Stimulated activated CD8-positive, alpha-beta memory T cell treated with anti-CD3 and anti-CD28 coated beads, Interleukin-4, amount 100 ng/mL, for 48 hours (primary cell): ENCODE data around the gene LARGE1.

Source experiments
- DNase-seq: peaks from one replicate; pipeline ENCODE4 v3.0.0-alpha.2; 2020

LARGE1 gene

DNA sequence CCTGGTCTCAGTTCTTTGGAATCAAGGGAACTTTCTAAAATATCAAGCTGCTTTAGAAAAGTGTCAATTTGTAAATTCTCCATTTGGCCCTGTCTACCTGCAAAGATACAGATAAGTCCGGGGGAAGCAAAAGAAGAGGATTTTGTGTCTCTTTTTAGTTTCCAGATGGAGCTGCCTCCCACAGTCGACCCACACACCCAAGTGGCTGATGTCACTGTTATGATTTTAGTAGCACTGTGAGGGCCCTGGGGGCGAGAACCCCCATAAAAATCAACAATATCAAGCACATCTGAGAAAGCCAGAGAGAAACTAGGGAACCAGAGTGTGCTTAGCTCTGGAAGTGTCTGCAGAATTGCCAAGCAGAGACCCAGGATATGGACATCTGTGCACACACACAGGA is 212.7 kb downstream of the LARGE1 start:
- DNase-seq, result no peak

DNA sequence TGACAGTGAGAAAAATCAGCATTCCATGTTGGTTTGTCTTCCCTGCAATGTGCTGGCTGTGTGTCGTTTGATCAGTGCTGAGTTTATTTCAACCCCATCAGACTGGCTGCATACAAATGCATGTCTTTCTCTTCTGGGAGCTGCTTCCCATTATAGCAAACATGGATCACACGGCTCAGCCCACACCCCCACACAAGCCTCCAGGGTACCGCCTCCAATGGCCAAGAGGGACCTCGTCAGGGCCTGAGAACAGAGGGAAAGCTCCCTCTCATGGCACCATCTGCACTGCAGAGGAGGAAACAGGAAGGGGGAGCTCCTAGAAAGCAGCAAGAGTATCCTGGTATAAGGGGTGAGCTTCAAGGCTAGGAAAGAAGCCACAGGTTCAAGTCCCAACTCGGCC is 214.2 kb downstream of the LARGE1 start:
- no peak for DNase-seq

DNA sequence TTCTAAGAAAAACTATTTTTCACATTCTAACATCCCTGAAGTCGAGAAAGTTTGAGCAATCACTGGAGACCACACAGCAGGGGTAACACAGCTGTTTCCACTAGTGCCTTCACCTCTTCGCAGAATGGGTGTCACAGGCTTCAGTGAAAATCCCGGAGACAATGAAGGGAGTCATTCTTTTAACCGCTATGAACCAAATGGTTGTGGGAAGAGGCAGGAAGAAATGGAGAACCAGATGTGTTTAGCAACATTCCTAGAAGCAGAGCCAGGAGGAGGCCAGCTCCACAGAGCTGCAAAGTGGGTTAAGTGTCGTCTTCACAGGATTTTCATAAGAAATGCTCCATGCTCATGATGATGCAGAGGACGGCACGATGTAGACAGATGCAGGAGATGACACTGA is 221.1 kb downstream of the LARGE1 start:
- no peak for DNase-seq

DNA sequence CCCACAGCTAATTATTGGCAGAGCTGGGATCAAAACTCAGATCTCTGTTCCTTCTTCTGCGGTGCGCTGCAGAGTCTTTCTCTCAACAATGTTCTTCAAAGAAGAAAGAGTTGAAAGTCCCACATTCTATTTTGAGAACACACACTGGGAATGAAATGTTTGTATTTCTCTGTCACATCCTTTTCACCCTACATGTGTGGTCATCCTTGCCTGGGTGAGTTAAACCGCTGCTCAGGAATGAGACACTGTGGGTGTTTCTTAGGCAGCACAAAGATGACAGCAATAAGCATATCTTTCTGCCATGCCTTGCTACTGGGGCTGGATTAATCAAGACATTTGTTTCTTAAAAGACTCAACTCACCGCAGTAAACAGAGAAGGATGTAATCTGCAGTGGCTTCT is 222.6 kb downstream of the LARGE1 start:
- DNase-seq, result no peak

DNA sequence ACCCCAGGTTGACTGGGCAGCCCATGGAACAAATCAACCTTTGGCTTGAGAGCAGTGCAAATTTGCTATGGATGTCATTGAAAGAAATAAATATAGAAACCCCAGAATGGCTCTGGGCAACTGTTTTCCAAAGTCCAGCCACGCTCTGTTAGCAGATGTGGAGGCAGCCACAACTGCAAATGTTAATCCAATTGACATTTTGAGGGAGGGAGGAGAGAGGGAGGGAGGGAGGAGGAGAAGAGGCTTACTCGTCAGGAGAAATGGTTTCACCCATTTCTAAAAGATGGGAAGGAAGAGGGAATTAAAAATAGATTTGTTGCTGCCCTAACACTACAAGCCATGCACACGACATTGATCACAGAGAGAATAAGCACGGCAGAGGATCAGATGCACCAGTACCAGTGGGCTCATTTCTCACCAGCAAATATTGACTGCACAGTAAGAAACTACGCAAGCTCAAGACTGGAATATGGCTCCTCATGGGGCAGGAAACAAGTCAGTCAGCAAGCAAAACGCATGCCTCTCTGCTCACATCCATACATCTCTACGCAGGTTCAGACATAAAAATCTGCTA is 229.1 kb downstream of the LARGE1 start:
- no peak for DNase-seq

DNA sequence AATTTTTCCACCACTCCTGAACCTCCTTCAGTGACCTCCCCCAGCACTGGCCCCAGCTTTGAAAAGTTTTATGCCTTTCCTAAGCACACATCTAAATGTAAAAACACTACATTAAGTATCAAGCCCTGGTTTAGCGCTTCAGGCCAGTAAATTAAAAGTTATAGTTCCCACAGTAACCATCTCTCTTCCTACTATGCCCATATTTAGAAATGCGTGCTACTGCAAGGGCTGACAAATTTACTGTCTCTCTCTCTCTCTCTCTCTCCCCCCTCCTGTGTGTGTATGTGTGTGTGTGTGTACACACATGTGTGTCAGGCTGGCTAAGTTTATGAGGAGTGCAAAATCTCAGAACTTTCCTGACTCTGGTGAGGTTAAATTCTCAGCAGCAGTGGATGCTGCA is 231.4 kb downstream of the LARGE1 start:
- no peak for DNase-seq

DNA sequence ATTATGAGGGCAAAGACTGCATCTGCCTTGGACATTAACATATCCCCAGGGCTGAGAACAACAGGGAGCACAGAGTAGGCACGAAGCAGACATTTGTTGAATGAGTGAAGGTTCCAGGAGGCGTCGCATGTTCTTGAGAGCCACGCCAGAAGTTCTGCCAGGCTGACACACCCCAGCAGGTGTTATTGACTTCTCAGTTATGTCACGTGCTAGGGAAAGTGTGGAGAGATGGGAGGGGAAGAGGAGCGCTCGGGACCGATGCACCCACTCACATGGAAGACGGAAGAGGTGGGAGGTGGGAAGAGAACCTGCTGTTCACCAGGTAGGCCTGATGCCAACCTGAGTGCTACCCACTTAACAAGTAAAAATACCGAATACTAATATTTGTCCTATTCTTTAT is 232.8 kb downstream of the LARGE1 start:
- DNase-seq, result no peak

DNA sequence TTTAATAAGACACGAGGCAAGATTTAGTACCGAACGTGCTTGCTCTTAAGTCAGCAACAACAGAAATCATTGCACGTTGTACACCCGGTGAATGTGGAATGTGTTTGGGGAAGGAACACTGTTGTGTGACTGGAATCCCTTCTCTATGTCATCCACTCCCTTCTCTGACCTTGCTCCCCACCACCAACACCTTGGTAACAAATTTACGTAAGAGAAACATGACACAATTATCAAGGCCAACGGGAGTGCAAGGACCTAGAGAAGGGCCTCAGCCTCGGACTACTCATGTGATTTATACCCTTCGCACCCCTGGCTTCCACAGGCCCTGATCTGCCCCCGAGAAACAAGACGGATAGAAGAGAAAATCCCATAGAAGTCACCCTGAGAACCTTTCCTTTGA is 236.2 kb downstream of the LARGE1 start:
- no peak for DNase-seq

DNA sequence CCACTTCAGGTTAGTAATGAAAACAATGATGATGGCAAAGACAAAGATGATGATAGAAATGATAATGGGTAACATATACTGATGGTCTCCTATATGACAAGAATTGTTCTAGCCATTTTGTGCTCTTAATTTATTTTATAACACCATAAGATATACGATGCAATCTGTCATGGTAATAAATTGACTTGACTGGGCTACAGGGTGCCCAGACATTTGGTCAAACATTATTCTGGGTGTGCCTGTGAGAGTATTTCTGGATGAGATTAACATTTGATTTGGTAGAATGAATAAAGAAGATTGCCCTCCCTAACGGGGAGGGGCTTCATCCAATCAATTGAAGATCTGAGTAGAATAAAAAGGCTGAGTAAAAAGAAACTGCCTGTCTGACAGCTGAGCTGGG is 237.3 kb downstream of the LARGE1 start:
- no peak for DNase-seq

DNA sequence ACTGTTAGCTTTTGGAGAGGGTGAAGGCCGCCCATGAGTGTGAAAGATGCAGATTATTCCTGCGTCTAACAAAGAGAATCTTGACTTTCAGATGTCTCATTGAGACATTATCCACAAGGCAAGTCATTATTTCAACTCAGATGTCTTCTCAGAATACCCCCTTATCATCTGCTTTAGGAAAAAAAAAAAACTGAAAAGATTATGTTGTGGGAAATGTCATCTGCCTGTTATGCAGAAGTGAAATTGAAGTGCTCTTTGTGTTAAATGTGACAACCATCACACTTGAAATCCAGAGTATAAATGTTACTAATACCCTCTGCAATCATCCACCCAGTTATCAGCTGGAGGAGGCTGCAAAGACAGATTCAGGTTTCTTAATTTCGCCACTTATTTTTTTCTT is 239.6 kb downstream of the LARGE1 start:
- DNase-seq, result no peak

DNA sequence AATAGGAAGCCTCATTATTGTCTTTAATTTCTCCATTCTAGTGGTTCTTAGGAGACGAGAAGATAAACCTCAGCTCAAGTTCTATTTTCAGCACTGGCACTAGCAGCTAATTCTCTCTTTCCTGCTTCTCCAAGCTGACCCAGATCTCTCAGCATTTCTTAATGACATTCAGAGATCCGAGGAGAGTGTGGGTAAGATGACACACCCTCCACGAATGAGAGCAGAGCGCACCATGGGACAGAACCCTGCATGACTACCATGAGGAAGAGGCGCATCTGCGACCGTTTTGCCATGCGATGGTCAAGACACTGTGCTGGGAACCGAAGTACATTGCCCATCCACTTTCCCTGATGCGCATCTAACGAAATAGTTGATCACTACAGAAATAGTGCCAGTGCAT is 241.8 kb downstream of the LARGE1 start:
- no peak for DNase-seq

DNA sequence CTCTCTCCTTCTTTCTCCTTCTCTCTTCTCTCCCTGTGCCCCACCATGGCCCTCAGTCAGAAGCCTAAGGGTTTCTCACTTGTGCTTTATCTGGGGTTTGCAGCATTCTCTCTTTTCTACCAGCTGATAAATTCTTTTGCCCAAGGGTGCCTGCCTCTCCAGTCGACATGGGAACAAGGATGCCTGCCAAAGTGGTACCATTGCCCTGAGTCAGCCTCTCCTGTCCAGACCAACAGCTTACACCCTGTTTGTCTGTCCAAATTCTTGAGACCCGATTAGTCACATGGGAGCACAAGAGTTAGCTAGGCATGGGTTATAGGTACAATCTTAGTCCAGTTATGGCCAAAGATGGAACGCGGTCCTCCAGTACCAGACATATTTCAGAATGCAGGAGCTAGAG is 242.7 kb downstream of the LARGE1 start:
- DNase-seq, result no peak

DNA sequence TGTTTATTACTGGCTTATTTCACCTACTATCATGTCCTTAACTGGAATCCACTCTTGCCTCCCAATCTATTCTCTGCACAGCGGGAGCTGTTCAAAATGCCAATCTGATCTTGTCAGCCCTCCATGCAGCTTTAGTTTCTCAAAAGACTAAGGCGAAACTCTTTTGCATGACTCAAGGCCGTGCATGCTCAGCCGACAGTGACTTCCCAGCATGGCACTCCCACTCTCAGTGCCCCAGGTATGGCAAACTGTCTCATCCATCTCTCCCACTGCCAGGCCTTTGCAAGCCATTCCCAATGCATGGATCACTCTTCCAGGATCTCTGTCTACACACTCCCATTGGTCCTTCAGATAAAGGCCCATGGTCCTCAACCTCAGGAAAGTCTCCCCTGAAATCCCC is 245.9 kb downstream of the LARGE1 start:
- no peak for DNase-seq

DNA sequence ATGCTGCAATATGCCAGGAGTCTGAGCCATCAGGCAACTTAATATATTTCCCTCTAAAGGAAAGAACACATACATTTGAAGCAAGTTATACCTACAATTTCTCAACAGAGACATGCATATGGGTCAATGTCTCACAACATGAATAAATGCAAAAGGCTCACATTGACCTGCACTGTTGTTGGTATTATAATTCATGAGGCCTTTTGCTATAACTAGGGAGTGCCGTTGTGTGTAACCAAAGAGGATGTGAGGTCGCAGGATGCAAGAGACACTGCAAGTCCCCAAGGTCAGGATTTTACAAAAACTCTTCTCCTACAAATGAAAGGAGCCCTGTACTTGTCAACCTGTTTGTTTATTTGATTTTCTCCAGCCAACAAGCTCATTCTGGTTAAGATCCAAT is 250.5 kb downstream of the LARGE1 start:
- DNase-seq, result no peak

DNA sequence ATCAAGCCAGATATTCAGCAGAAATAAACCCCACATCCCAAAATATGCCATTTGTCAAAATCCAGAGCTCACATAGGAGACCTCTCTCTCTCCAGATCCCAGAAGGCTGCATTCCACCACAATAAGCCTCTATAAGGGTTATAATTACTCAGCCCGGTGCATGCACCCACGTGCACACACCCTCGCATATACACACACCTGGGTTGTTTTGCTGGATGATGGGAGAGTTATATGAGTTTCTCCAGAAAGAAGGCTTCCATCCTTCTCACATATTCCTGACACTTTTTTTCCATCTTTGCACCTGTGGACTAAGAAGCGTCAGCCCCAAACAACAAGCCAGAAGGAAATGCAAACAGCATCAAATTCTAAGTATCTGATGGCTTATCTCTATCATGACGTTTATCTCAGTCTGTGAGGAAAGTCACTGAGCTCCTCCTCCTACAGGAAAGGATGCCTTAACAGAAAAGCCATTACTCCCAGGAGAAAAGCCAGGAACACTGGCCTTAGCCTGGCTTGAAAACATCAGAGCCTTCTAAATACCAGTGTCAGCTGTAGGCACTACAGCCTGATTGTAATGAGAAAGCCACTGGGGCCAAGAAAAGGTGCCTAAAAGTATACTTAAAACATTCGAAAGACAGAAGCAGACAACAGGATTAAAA is 253.2 kb downstream of the LARGE1 start:
- DNase-seq, result no peak

DNA sequence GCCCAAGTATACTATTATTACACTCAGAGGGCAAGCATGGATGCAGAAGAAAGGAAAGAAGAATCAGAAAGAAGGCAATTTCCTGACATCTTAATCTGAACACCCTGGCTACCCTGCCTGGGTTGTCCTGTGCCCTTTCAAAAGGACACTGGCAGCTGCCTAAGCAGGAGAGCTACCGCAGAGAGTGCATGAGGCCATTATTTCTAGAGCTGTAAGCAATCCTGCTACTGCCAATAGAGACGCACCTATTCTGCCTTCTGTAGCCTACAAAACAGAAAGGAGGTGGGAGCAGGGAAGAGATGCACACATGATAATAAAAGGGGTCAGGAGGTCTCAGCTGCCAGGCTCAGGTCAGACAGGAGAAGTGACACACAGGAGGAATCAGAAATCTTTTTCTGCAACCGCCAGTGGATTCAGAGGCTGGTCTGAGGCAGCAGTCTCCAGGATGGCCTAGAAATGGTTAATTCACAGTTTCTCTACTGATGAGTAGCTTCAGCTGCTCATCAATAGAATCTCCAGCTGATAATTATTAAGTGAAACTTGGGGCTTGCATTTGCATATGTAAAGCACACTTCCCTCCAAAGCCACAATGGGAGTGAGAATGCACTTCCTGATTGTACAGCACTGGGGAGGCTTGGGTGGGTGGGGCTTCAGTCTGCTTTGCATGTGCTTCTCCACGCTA is 253.9 kb downstream of the LARGE1 start:
- DNase-seq, result no peak

DNA sequence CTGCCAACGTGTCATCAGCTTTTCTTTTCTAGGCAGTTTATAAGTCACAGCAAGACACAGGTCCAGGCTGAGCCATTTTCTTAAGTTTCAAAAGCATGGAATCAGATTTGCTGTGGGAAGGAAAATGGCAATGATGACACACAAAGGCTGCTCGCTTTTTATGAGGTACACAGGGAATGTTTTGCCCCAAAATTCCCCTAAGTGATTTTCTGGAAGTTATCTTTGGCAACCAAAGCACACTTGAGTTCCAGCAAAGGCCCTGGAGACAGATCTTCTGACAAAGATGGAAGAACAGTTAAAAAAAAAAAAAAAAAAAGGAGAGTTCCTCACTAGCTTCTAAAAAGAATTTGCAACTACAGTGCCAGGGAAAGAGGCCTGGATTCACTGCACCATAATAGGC is 260.8 kb downstream of the LARGE1 start:
- no peak for DNase-seq

DNA sequence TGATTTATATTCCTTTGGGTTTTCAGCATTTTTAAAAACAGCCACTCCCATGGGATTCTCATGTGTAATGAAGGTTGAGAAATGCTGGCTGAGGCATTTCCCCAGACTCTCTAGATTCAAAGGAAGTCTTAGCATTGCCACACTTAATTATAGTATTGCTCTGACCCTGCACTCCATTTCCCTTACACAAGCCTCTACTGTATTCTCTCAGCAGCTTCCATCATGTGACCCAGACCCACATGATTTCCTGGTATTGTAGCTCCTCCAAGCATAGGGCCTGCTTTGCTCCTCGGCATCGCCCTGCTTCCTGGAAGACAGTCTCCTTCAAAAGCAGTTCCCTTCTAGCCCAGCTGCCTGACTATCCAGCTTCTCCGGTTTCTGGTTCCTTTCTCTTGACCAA is 261.5 kb downstream of the LARGE1 start:
- DNase-seq, result no peak

DNA sequence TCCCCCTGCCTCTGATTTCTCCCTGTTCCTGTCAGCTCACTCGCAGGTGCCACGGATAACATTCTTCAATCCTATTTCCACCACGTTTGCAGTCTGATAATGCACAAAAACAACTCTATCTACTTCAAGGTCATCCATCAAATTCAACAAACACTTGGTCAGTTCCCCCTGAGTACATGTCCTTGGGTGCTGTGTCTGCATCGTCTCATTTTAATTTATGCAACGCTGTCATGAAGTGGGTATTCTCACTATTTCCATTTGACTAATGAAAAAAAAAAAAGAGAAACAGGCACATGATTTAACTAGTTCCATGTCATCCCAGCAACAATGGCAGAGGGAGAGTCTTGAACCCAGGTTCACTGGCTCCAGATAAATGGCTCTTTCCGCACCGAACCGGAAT is 262.6 kb downstream of the LARGE1 start:
- DNase-seq, result no peak

DNA sequence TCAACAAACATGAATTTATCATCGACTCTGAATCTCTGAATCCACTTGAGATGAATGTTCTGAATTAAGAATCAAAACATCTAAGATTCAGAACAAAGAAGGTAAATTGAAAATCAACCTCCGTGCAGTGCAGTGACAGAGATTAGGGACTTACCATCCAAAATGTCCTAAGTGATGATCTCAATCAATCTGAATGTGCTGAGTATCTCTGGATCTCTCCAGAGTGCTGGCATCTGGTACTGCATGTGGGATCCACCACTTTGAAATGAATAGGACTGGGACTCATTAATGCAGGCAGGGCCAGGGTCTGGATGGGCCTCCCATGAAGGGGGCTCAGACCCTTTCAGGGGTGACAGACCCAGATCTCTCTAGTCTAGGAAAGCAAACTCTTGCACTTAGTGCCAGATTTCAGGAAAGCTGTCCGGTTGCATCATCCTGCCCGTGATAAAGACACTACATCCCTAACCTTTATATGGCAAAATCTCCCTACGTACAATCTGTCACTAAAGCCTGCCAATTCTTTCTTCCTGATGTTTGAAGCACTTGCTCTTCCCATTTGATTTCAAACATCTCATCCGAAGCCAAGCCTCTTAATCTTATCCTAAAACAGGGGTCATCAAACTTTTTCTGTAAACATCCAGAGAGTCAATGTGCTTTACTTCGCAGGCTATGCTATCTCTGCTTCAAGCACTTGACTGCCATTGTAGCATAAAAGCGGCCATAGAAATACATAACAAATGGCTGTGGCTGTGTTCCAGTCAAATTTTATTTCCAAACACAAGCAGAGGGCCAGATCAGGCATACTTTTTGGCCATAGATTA is 263.3 kb downstream of the LARGE1 start:
- DNase-seq, result no peak

DNA sequence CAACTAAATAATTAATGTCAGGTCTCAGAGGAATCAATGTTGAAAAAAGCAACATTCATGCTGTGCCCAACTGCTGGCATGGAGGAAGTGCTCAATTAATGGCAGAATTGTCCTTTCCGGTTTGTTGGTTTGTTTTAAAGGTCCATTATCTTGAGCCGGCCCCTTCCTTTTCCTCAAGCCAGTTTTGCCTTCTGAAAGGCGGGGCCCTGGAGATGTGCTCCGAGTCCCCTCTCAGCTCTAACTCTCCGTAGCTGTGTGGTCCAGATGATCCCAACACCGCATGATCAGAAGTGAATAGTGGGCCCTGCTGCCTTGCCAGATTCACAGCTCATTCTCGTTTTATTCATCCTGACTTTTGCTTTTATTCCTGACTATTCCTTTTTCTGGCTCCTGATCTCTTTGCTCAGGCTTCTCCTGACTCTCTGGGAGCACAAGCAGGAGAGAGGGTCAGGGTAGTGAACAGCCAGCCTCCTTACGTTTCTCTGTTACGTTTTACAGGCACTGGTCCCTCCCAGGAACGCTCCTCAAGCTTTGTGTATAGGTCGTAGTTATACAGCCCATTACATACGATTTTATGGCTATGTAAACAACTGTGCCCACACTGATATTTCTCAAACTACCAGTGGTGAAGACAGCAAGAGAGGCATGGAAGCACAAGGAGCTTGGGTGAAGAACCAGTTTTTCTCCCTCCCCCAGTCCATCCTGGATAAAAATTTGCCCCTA is 265.9 kb downstream of the LARGE1 start:
- DNase-seq, result no peak

DNA sequence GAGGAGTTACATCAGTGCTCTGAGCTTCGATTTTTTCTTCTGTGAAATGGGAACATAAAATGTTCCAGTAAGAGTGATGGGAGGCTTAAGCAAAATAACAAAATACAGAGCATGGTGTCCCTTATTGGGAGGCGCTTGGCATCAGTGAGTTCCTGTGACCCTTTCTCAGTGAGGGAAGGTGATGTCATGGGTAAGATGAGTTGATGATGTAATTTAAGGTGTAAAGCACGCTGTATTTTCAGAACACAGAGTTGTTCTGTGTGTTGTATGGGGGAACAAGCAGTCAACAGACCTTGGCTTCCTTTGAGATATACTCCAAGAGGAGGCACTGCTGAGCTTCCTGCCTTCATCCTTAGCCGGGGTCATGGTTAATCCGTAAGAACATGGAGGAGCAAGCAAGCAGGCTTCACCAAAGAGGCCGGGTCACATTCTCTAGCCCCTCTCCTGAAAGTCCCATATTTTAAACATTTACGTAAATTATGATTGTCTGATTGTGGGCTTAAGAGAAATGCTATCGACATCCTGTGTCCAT is 266.7 kb downstream of the LARGE1 start:
- DNase-seq, result no peak

DNA sequence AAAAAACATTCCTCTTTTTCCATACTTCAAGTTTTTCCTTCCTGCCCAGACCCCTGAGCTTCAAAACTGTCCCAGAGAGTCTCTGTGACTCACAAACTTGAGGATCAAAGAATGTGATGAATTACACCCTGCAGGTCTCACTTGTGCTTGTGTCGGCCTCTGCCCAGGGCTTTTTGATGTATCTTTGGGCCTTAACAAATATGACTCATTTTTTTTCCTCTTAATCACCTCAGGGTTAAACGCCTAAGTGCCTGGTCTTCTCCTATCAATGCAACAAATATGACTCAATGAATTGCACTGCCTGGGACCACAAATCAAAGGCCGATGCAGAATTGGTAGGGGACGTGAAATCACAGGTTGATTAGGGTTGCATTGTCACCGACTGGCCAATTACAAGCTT is 267.7 kb downstream of the LARGE1 start:
- no peak for DNase-seq
